HCT116 (cell line): ENCODE results near the gene ADK. TPM values are rescaled to one million over a fixed set of nuclear protein-coding genes. Genes with fewer than 3 reads are reported as not detected.

Source experiments
- ATAC-seq: fragments of 200-7000 bp; cut with Tn5 transposase; 2 replicates; pipeline ENCODE4 v1.9.1; 2020; ENCODE audit warnings: mild to moderate bottlenecking, moderate library complexity
- BruUV-seq: library from RNA; stranded (reverse); fragments of 400-500 nt; replicated peaks from 2 replicates; lab custom pipeline; 2021; lab: Mats Ljungman, UMichigan
- CTCF ChIA-PET: fragments of 300-600 bp; sonication (Branson Sonifier 250); formaldehyde crosslinking; loops from one replicate; lab custom pipeline; 2021; ENCODE audit warnings: antibody characterized with exemption; lab: Charles Lee
- POLR2A ChIA-PET: fragments of 300-600, 350-600 bp; sonication (Branson Sonifier 250); formaldehyde crosslinking; loops from one replicate; lab custom pipeline; 2021; ENCODE audit warnings: antibody characterized with exemption; lab: Charles Lee
- RAD21 ChIA-PET, 2 experiments: fragments of 300-600 bp; sonication (Branson Sonifier 250); formaldehyde crosslinking; loops; one replicate each; lab custom pipeline; 2023; ENCODE audit warnings: low total read pairs in 2 of 2; ENCODE audit not compliant: uncharacterized antibody in 2 of 2, unreplicated experiment in 2 of 2, low non-redundant PET in 1 of 2; lab: Charles Lee
- DNase-seq: peaks from one replicate; pipeline ENCODE4 v3.0.0-alpha.2; 2010; ENCODE audit warnings: low read depth, low spot score
- H2AFZ ChIP-seq: fragments of 200-600 bp; shearing (Covaris generic), sonication (generic); 2 replicates; pipeline ENCODE4 v1.6.1; 2017; ENCODE audit warnings: low read depth, mixed run types, mixed read lengths, antibody characterized with exemption, low read length; ENCODE audit not compliant: poor library complexity, severe bottlenecking
- H3K27ac ChIP-seq: 2 replicates; pipeline ENCODE4 v1.5.1; 2012; ENCODE audit warnings: low read depth, low read length
- H3K27me3 ChIP-seq: fragments of 200-600 bp; sonication (generic); 2 replicates; pipeline ENCODE4 v1.6.1; 2016; ENCODE audit warnings: mixed run types, low read length, mixed read lengths; ENCODE audit not compliant: insufficient read depth
- H3K36me3 ChIP-seq, 2 experiments: fragments of 200-500 bp in 1 of 2; fragments of 200-600 bp in 1 of 2; sonication (Bioruptor generic) in 1 of 2; sonication (generic) in 1 of 2; 2 replicates each; pipeline versions ENCODE4 v1.5.1 to v1.6.1; 2014 to 2016; ENCODE audit warnings: low read length in 2 of 2, inconsistent platforms in 1 of 2, mixed read lengths in 1 of 2, mixed run types in 1 of 2; ENCODE audit not compliant: insufficient read depth in 2 of 2, control insufficient read depth in 1 of 2
- H3K4me1 ChIP-seq, 2 experiments: fragments of 200-600 bp in 1 of 2; sonication (generic) in 1 of 2; 2 replicates each; pipeline versions ENCODE4 v1.5.1 to v1.6.1; 2012 to 2017; ENCODE audit warnings: low read length in 2 of 2, inconsistent platforms in 1 of 2, mild to moderate bottlenecking in 1 of 2, mixed read lengths in 1 of 2, mixed run types in 1 of 2, moderate library complexity in 1 of 2; ENCODE audit not compliant: insufficient read depth in 2 of 2, control insufficient read depth in 1 of 2
- H3K4me2 ChIP-seq: fragments of 200-600 bp; sonication (generic); 2 replicates; pipeline ENCODE4 v1.6.1; 2017; ENCODE audit warnings: mixed run types, low read length, mixed read lengths
- H3K4me3 ChIP-seq, 2 experiments: fragments of 200-600 bp in 1 of 2; sonication (generic) in 1 of 2; replicated peaks in 1 of 2; 2 replicates each; pipeline ENCODE4 v1.5.1; 2011 to 2016; ENCODE audit warnings: low read length in 2 of 2, control low read depth in 1 of 2, low read depth in 1 of 2, mild to moderate bottlenecking in 1 of 2, mixed read lengths in 1 of 2, mixed run types in 1 of 2
- H3K79me2 ChIP-seq: fragments of 200-600 bp; sonication (generic); 2 replicates; pipeline ENCODE4 v1.6.1; 2017; ENCODE audit warnings: mild to moderate bottlenecking, mixed run types, low read length, moderate library complexity, mixed read lengths; ENCODE audit not compliant: insufficient read depth
- H3K9ac ChIP-seq: fragments of 200-600 bp; sonication (generic); 2 replicates; pipeline ENCODE4 v1.6.1; 2016; ENCODE audit warnings: low read length, mixed read lengths
- H3K9me2 ChIP-seq: fragments of 200-600 bp; sonication (generic), shearing (Covaris generic); 2 replicates; pipeline ENCODE4 v1.6.1; 2017; ENCODE audit warnings: mixed run types, mild to moderate bottlenecking, moderate library complexity; ENCODE audit not compliant: insufficient read depth
- H3K9me3 ChIP-seq, 2 experiments: fragments of 200-500 bp in 1 of 2; fragments of 200-600 bp in 1 of 2; sonication (Bioruptor generic) in 1 of 2; sonication (generic) in 1 of 2; 2 replicates each; pipeline ENCODE4 v1.6.1; 2014 to 2017; ENCODE audit warnings: low read length in 2 of 2, mixed read lengths in 2 of 2, inconsistent platforms in 1 of 2, low read depth in 1 of 2, mild to moderate bottlenecking in 1 of 2, mixed run types in 1 of 2, moderate library complexity in 1 of 2; ENCODE audit not compliant: control insufficient read depth in 1 of 2, insufficient read depth in 1 of 2
- H4K20me1 ChIP-seq: fragments of 200-600 bp; sonication (generic), shearing (Covaris generic); 2 replicates; pipeline ENCODE4 v1.6.1; 2017; ENCODE audit warnings: mixed run types, mild to moderate bottlenecking, moderate library complexity; ENCODE audit not compliant: insufficient read depth
- EGR1 ChIP-seq: IDR thresholded peaks from 2 replicates; pipeline ENCODE4 v1.6.1; 2012; ENCODE audit warnings: low read depth
- ELF1 ChIP-seq: IDR thresholded peaks from 2 replicates; pipeline ENCODE4 v1.6.1; 2012; ENCODE audit warnings: low read depth, borderline replicate concordance
- EZH2 ChIP-seq: fragments of 200-600 bp; sonication (generic); IDR thresholded peaks from 2 replicates; pipeline ENCODE4 v1.6.1; 2017; ENCODE audit warnings: antibody characterized with exemption, mixed run types
- FOSL1 ChIP-seq: IDR thresholded peaks from 2 replicates; pipeline ENCODE4 v1.6.1; 2012; ENCODE audit warnings: low read depth
- JUND ChIP-seq: IDR thresholded peaks from 2 replicates; pipeline ENCODE4 v1.6.1; 2012
- RAD21 ChIP-seq: IDR thresholded peaks from 2 replicates; pipeline ENCODE4 v1.6.1; 2012; ENCODE audit warnings: low read depth, mild to moderate bottlenecking
- SP1 ChIP-seq: IDR thresholded peaks from 2 replicates; pipeline ENCODE4 v1.6.1; 2012; ENCODE audit warnings: low read depth
- TCF7L2 ChIP-seq: IDR thresholded peaks from 2 replicates; pipeline ENCODE4 v1.7.0; 2011; ENCODE audit warnings: borderline replicate concordance, inconsistent platforms; ENCODE audit not compliant: insufficient read depth, insufficient read length; ENCODE audit errors: extremely low read depth
- intact Hi-C: fragments of 100-400 bp; cut with micrococcal nuclease; formaldehyde crosslinking; loops from 2 replicates; pipeline ENCODE4 v1.10.0; 2022
- total RNA-seq: library from RNA; stranded (reverse); gene quantifications from one replicate; pipeline ENCODE4 v1.2.1, GENCODE V29; 2021; ENCODE audit not compliant: unreplicated experiment
- TF ChIP-seq, protein P1 (sequence below): IDR thresholded peaks from 2 replicates; pipeline ENCODE4 v1.6.1; 2012
- TF ChIP-seq, protein P2 (sequence below), 3 experiments: fragments of 200-600 bp in 1 of 3; sonication (generic) in 1 of 3; IDR thresholded peaks in 2 of 3; conservative IDR thresholded peaks in 1 of 3; 2 replicates each; pipeline ENCODE4 v1.5.1; 2012 to 2017; ENCODE audit warnings: low read depth in 2 of 3, low read length in 2 of 3, antibody characterized with exemption in 1 of 3, borderline replicate concordance in 1 of 3, control low read depth in 1 of 3, mild to moderate bottlenecking in 1 of 3, mixed read lengths in 1 of 3, mixed run types in 1 of 3, moderate library complexity in 1 of 3; ENCODE audit not compliant: insufficient read depth in 1 of 3

Gene ADK
- total RNA-seq, 1 experiment from 2014 or later = 55.0 TPM

DNA sequence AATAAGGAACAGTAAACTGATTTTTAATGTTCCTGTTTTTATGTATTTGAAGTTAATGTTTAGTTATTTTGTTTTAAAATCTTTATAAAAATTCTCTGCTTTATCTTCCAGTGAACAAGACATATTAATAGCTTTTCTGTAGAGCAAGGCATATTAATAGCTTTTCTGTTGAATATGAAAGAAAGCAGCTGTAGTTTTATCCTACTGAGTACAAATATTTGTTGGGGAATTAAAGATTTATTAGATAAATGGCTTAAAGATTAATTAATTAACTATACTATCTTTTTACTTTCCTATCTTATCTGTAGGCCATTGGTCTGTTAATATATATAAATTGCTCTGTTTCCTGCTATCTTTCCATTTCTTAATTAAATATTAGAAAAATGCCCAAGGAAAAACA is 299.6 kb downstream of the ADK start:
- Histone ChIP-seq H3K9ac (no peak overlapping the region), H3K79me2 (no peaks in the 10 kb centered on the region), H3K4me1 (no peaks in the 10 kb centered on the region), H2AFZ (no peak overlapping the region), H3K27me3 (no peaks in the 10 kb centered on the region), H4K20me1 (no peaks in the 10 kb centered on the region), H3K4me2 (no peak overlapping the region), H3K27ac (no peak overlapping the region), H3K9me3 (no peaks in the 10 kb centered on the region), H3K9me2 (no peaks in the 10 kb centered on the region), H3K36me3 (no peaks in the 10 kb centered on the region), H3K4me3 (no peak overlapping the region)
- ATAC-seq (no peak), DNase-seq (no peak)
- ChIA-PET POLR2A (interaction anchor here (0.7 kb wide), 1 partner anchor 124 kb away, joined by 3 read pairs; no protein-coding TSS in a partner anchor), CTCF (interaction anchor here (0.7 kb wide), 1 partner anchor 21 kb away, joined by 3 read pairs; no protein-coding TSS in a partner anchor), RAD21 (no interaction called here)
- TF ChIP-seq, protein P1, sequence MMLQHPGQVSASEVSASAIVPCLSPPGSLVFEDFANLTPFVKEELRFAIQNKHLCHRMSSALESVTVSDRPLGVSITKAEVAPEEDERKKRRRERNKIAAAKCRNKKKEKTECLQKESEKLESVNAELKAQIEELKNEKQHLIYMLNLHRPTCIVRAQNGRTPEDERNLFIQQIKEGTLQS = no peak
- no peak for TF ChIP-seq SP1
- no peak for TF ChIP-seq EGR1
- TF ChIP-seq, protein P2, sequence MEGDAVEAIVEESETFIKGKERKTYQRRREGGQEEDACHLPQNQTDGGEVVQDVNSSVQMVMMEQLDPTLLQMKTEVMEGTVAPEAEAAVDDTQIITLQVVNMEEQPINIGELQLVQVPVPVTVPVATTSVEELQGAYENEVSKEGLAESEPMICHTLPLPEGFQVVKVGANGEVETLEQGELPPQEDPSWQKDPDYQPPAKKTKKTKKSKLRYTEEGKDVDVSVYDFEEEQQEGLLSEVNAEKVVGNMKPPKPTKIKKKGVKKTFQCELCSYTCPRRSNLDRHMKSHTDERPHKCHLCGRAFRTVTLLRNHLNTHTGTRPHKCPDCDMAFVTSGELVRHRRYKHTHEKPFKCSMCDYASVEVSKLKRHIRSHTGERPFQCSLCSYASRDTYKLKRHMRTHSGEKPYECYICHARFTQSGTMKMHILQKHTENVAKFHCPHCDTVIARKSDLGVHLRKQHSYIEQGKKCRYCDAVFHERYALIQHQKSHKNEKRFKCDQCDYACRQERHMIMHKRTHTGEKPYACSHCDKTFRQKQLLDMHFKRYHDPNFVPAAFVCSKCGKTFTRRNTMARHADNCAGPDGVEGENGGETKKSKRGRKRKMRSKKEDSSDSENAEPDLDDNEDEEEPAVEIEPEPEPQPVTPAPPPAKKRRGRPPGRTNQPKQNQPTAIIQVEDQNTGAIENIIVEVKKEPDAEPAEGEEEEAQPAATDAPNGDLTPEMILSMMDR (IDR thresholded peaks at IDR 0.05 in 2 of 3, conservative IDR thresholded peaks at IDR 0.05 in 1 of 3; ENCODE audit: borderline replicate concordance in 1 of 3, insufficient read depth in 1 of 3, low read depth in 2 of 3, low read length in 2 of 3) = no peak
- TF ChIP-seq JUND = no peak
- TF ChIP-seq TCF7L2 = no peak
- no peak for TF ChIP-seq RAD21
- no peak for TF ChIP-seq ELF1
- no peak for TF ChIP-seq FOSL1
- TF ChIP-seq EZH2 = no peak
- intact Hi-C loops = no loop called here
- no TSS peak for BruUV-seq
